HG03175 (cell line): Measurements from ENCODE around the gene PIK3IP1.
"Not testable (repeated sequence)": the region's sequence is repeated elsewhere in the genome, so short reads cannot be mapped to it uniquely, and the experiment has no call there.

Source experiments
- ATAC-seq: cut with Tn5 transposase; IDR thresholded peaks from one replicate; pipeline ENCODE4 v1.9.1; 2021; ENCODE audit warnings: mild to moderate bottlenecking, moderate library complexity; ENCODE audit not compliant: unreplicated experiment

PIK3IP1 gene

GRCh38 chr22:31259798-31260473 is 32.4 kb downstream of the PIK3IP1 start:
- ATAC-seq: no peak

GRCh38 chr22:31253949-31254348 is 38.3 kb downstream of the PIK3IP1 start:
- no peak for ATAC-seq

GRCh38 chr22:31250740-31251600 is 41.3 kb downstream of the PIK3IP1 start:
- no peak for ATAC-seq

GRCh38 chr22:31248965-31249958 is 43.0 kb downstream of the PIK3IP1 start:
- ATAC-seq: no peak

GRCh38 chr22:31248138-31248745 is 44.0 kb downstream of the PIK3IP1 start:
- ATAC-seq: no peak

GRCh38 chr22:31247726-31248125 is 44.6 kb downstream of the PIK3IP1 start:
- ATAC-seq: no peak

- ATAC-seq: no peak
These were observed 45.6 kb downstream of the PIK3IP1 start for GRCh38 chr22:31246687-31247086.

- not testable (repeated sequence) for ATAC-seq
These were observed 46.3 kb downstream of the PIK3IP1 start for GRCh38 chr22:31245998-31246397.

GRCh38 chr22:31244943-31245451 is 47.3 kb downstream of the PIK3IP1 start:
- no peak for ATAC-seq

GRCh38 chr22:31244046-31244942 is 48.0 kb downstream of the PIK3IP1 start:
- no peak for ATAC-seq

- ATAC-seq: no peak
These were observed 48.8 kb downstream of the PIK3IP1 start for GRCh38 chr22:31243339-31244045.

- ATAC-seq: no peak
These were observed 50.4 kb downstream of the PIK3IP1 start for GRCh38 chr22:31241936-31242335.

GRCh38 chr22:31241200-31241599 is 51.1 kb downstream of the PIK3IP1 start:
- no peak for ATAC-seq

GRCh38 chr22:31239771-31240370 is 52.4 kb downstream of the PIK3IP1 start:
- no peak for ATAC-seq

GRCh38 chr22:31238057-31238456 is 54.2 kb downstream of the PIK3IP1 start:
- ATAC-seq: peak; percentile 41

GRCh38 chr22:31236044-31236443 is 56.2 kb downstream of the PIK3IP1 start:
- not testable (repeated sequence) for ATAC-seq

GRCh38 chr22:31235081-31235480 is 57.2 kb downstream of the PIK3IP1 start:
- ATAC-seq: no peak

GRCh38 chr22:31233001-31233400 is 59.3 kb downstream of the PIK3IP1 start:
- no peak for ATAC-seq
